Omental fat pad (tissue), 4 donors: ENCODE data around the gene RPUSD3. TPM values are rescaled to one million over a fixed set of nuclear protein-coding genes. Genes with fewer than 3 reads are reported as not detected.

Experiments
- ATAC-seq: fragments of 150-250 bp; one replicate; pipeline ENCODE4 v1.9.1; 2016; ENCODE audit warnings: mild to moderate bottlenecking, moderate library complexity; ENCODE audit not compliant: low FRiP score
- DNase-seq: peaks from one replicate; pipeline ENCODE4 v3.0.0-alpha.2; 2019; ENCODE audit warnings: low spot score
- total RNA-seq, 4 donors: library from RNA; depleted of rRNA; stranded (reverse); fragments of >200 nt; gene quantifications; one replicate each; pipeline ENCODE4 v1.1.0, GENCODE V29; 2016
- TF ChIP-seq, protein P1 (sequence below), 3 donors: fragments of 450-650 bp; IDR thresholded peaks; one replicate each; pipeline ENCODE4 v1.5.1; 2016 to 2017; ENCODE audit warnings: antibody characterized with exemption in 3 of 3, mild to moderate bottlenecking in 3 of 3, moderate library complexity in 2 of 3

The RPUSD3 gene
- total RNA-seq, 4 donors from 2014 or later, result 18.4 to 44.9 (median 35.4) TPM

DNA sequence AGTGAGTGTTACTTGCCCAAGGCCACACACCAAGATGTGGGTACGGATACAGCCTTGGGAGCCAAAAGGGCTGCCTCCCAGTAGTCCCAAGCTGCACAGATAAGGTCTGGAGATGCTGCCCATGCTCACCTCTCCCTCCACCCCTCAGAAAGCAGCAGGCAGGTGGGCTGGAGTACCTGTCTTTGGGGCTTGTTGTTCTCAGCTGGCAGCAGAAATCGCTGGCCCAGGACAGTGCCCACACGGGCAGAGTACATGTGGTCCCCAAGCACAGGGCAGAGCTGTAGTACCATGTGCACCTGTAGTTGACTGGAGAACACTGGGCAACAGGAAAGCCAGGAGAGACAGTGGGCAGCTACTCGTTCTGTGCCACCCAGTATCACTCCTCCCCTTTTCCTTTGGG lies 5.0 kb downstream of the RPUSD3 start:
- DNase-seq (no peak), ATAC-seq (no peak)
- TF ChIP-seq, protein P1, sequence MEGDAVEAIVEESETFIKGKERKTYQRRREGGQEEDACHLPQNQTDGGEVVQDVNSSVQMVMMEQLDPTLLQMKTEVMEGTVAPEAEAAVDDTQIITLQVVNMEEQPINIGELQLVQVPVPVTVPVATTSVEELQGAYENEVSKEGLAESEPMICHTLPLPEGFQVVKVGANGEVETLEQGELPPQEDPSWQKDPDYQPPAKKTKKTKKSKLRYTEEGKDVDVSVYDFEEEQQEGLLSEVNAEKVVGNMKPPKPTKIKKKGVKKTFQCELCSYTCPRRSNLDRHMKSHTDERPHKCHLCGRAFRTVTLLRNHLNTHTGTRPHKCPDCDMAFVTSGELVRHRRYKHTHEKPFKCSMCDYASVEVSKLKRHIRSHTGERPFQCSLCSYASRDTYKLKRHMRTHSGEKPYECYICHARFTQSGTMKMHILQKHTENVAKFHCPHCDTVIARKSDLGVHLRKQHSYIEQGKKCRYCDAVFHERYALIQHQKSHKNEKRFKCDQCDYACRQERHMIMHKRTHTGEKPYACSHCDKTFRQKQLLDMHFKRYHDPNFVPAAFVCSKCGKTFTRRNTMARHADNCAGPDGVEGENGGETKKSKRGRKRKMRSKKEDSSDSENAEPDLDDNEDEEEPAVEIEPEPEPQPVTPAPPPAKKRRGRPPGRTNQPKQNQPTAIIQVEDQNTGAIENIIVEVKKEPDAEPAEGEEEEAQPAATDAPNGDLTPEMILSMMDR (IDR thresholded peaks at IDR 0.05), result no peak

DNA sequence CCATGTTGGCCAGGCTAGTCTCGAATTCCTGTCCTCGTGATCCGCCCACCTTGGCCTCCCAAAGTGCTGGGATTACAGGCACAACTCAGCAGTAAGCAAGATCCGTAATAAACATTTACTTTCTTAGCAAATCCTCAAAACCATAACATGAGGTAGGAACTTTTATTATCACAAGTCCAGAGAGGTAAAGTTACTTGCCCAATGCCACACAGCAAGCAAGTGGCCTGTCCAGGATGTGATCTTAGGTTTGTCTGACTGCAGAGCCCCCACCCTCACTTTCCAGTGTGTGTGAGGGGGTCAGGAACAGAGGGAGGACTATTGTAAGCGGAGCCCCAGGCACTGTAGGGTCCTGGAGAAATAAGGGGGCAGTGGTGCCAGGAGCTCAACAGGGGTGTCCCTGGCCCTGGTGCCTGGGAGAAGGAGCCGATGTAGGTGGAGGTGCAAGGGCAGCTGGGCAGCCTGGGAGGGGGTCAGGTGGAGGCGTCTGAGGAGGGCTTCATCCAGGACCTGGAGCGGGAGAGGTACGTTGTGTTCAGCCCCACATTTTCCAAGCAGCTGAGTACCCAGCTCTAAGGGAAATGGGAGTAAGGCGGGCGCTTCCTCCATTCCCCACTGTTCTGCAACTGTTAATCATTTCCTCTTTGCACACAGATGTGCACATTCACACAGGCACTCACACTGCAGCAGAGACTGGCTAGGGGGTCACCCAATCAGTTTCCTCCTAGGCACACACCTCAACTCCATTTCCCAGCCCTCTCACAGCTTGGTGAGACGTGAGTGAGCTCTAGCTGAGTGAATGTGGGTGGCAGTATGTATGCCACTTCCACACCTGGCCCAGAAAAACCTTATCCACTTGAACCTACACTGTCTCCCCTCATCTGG lies 5.9 kb downstream of the RPUSD3 start:
- no peak for DNase-seq
- no peak for ATAC-seq
- TF ChIP-seq, protein P1 (IDR thresholded peaks at IDR 0.05), result no peak

DNA sequence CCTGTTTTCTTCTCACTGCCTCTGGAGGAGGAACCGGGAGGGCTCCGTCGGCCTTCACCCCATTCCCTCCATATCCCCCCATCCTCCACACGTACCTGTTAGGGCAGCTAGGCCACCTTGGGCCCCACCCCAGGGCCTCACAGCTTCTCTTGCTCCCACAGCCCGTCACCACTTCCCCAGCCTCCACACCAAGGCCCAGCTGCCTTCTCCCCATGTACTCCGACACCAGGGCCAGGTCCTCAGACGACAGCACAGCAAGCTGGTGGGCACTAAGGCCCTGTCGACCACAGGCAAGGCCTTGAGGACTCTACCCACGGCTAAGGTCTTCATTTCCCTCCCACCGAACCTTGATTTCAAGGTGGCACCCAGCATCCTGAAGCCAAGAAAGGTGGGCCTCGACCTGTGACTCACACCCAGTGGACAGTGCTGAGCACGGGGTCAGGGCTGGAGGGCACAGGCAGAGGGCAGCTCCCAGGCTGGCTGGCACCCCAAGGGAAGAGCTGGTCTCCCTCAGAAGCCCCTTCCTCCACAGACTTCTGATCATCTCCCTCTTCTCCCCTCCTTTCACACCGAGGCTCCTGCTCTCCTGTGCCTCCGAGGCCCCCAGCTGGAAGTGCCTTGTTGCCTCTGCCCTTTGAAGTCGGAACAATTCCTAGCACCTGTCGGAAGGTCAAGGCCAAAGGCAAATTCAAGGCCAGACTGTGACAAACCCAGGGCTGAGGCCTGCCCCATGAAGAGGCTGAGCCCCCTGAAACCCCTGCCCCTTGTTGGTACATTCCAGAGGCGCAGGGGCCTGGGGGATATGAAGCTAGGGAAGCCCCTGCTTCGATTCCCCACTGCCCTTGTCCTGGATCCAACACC lies 9.1 kb downstream of the RPUSD3 start:
- no peak for ATAC-seq
- TF ChIP-seq, protein P1 (IDR thresholded peaks at IDR 0.05), result no peak
- DNase-seq, result no peak

GRCh38 chr3:9833078-9833477 lies 10.7 kb downstream of the RPUSD3 start:
- TF ChIP-seq, protein P1 (IDR thresholded peaks at IDR 0.05), result no peak
- ATAC-seq, result no peak
- no peak for DNase-seq

DNA sequence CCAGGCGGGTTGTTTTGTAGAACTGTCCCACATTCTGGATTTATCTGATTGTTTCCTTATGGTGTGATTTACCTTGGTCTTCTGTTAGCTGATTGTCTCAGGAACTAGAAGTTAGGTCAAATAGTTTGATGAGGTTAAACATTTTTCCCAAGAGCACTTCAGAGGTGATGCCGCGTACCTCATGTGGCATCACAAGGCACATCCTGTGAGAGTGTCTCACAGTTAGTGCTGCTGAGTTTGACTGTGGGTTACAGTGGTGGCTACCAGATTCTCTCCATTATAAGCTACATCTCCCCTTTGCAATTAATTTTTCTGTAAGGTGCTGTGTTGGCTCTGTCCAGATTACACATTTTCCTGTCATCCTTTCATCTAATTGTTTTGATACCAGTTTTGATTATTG lies 12.6 kb downstream of the RPUSD3 start:
- ATAC-seq, result no peak
- TF ChIP-seq, protein P1 (IDR thresholded peaks at IDR 0.05), result no peak

DNA sequence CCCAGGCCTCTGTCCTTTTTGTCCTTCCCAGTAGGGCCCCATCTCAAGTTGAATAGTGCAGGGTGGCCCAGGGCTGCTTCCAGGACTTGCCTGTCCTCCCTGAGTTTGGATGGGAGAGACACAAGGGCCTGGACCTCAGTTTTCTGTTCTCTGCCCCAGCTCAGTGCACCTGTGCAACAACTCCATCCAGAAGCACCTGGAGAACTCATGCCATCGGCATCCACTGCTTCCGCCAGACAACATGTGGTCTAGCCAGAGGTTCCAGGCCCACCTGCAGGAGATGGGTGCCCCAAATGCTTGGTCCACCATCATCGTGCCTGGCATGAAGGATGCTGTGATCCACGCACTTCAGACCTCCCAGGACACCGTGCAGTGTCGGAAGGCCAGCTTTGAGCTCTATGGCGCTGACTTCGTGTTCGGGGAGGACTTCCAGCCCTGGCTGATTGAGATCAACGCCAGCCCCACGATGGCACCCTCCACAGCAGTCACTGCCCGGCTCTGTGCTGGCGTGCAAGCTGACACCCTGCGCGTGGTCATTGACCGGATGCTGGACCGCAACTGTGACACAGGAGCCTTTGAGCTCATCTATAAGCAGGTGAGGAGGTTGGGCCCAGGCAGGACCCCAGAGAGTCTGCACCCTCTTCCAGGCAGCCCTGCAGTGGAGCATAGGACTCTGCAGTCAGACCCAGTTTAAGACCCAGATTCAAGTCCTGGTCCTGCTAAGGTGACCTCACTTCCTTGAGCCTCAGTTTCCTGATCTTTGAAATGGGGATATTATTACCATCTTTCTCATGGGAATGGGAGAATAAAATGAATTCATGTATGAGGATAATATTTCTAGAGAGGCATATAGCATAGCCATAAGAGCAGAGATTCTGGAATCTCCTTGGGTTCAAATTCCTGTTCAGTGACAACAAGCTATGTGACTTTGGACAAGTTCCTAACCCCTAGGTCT lies 14.7 kb downstream of the RPUSD3 start:
- TF ChIP-seq, protein P1 (IDR thresholded peaks at IDR 0.05), result no peak
- DNase-seq, result no peak
- no peak for ATAC-seq

More for the DNA sequence above, 12.6 kb downstream of the RPUSD3 start:
- no peak for DNase-seq
